Right ventricle myocardium inferior (tissue), 1 donor: ENCODE results near the gene STK4. TPM values are rescaled to one million over a fixed set of nuclear protein-coding genes. Genes with fewer than 3 reads are reported as not detected.

Source experiments
- ATAC-seq: fragments of 200-7000 bp; cut with Tn5 transposase; one replicate; pipeline ENCODE4 v1.9.1; 2020; ENCODE audit warnings: mild to moderate bottlenecking, moderate library complexity
- DNase-seq: peaks from one replicate; pipeline ENCODE4 v3.0.0; 2021; ENCODE audit errors: missing footprints
- intact Hi-C: fragments of 100-400 bp; cut with DNase I; formaldehyde crosslinking; loops from one replicate; pipeline ENCODE4 v1.11.0; 2022
- total RNA-seq: library from RNA; stranded (reverse); fragmentation: NEBNext Ultra II Directional; extraction: Animal tissue kit (Norgen Biotek cat#: 25700); gene quantifications from one replicate; pipeline ENCODE4 v1.2.1, GENCODE V29; 2021
- donor health status: DM: no; HTN: yes; CAD: no; lungs with severe emphysema.

The STK4 gene
- total RNA-seq, 1 donor from 2014 or later, result 10.3 TPM

DNA sequence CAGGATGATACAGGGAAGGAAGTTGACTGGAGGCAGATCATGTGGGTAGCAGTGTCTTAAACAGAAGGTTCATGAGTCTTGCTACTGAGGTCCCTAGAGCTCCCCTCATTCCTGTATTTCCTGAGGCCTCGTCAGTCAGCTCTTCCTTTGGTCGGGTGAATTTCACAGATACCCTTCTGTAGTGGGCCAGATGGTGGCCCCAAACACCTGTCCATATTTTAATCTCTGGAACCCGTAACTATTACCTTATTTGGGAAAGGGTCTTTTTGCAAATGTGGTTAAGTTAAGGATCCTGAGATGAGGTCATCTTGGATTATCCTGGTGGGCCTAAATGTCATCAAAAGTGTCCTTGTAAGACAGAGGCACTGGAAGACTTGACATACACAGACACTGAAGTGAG lies 125.1 kb downstream of the STK4 start:
- no peak for ATAC-seq
- DNase-seq, result no peak
- intact Hi-C loops, result no loop called here

DNA sequence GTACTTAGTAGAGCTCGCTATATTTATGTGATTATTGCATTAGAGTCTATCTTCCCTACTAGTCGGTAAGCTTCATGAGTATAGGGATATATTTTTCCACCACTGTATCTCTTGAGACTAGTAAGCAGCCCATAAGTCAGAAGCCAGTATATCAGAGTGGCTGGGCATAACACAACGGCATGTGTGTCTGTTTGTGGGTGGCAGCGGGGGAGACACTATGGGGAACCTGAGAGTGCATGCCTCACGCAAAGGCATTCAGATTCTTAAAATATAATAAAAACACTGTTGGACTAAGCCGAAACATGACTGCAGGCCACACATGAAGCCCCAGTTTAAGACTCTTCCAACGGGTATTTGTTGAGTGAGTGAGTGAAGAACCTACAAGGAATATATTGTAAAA lies 126.6 kb downstream of the STK4 start:
- ATAC-seq, result no peak
- intact Hi-C loops, result no loop called here

DNA sequence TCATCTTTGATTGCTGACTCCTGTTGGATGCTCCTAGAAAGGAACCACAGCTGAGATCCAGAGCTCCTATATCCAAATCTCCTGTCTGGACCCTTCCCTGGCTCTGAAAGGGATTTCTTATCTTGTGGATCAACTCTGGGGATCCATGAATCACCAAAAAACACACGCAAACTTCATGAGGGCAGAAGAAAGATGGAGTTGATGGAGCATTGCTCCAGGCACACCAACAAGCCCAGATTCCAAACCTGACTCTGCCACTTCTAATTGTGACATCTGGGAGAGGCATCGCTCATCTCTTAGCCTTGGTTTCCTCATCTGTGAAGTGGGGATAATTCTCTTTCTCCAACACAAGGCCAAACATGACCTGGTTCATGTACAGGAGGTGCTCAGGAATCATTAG lies 127.9 kb downstream of the STK4 start:
- no peak for DNase-seq
- intact Hi-C loops, result loop anchor here (2.0 kb wide), 1 partner anchor 199 kb away; no protein-coding TSS in a partner anchor
- ATAC-seq, result no peak

More for the DNA sequence above, 126.6 kb downstream of the STK4 start:
- DNase-seq, result no peak

DNA sequence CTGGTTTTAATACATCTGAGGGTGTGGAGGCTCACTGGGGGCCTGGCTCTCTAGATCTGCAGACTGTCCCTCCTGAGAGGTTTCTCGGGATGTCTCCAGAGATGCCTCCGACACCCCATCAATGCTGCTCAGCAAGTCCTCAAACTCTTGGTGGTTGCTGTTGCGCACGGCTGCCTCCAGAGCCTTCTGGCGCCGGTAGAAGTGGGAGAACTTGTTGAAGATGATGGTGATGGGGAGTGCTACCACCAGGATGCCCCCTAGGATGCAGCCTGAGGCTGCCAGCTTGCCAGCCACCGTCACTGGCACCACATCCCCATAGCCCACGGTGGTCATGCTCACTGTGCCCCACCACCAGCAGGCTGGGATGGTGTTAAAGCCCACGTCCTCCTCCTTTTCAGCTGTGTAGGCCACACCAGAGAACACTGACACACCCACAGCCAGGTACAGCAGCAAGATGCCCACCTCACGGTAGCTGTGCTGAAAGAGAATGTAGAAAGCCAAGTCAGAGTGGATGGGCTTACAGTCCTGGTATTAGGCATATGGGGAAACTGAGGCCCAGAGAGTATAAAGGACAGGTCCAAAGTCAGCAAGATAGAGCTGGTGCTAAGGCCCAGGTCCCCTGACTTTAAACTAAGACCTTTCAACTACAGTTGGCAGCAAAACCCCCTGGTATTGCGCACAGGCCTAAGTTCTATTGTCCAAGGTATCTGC lies 128.7 kb downstream of the STK4 start:
- DNase-seq (no peak), ATAC-seq (no peak)
- intact Hi-C loops, result loop anchor here (1.0 to 2.0 kb wide), 2 partner anchors 84 to 198 kb away; no protein-coding TSS in a partner anchor

DNA sequence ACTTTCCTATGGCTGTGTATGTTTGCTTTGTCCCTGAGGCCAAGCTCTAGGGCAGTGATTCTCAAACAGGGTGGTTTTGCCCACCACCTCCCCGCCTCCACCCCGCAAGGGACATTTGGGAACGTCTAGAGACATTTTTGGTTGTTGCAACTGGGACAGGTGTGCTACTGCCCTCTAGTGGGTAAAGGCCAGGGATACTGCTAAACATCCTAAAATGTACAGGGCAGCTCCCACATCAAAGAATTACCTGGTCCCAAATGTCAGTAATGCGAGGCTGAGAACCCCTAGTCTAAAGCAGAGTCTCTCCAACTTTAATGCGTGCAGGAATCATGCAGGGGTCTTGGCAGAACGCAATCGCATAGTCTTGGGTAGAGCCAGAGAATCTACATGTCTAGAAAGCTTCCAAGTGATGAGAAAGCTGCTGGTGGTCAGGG lies 129.5 kb downstream of the STK4 start:
- peak; percentile 15 for ATAC-seq
- intact Hi-C loops, result loop anchor here (1.0 to 2.0 kb wide), 3 partner anchors 52 to 197 kb away; no protein-coding TSS in a partner anchor
- DNase-seq, result no peak

DNA sequence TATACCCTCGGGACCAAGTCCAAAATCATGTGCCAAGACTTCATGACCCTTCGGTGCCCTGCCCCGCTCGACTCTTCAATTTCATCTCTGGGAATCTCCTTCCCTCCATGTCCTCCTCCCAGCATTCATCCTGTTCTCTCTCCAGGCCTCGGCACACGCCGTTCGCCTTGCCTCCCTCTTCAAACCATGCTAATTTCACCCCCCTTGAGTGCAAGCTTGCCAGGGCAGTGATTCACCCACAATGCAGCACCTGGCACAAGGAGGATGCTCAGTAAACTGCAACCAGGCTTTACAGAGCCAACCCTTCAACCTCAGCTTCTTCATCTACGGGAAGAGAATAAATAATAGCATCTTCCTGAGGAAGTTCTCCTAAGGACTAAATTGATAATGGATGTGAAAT lies 130.5 kb downstream of the STK4 start:
- intact Hi-C loops, result loop anchor here (1.0 kb wide), 1 partner anchor 52 kb away; no protein-coding TSS in a partner anchor
- no peak for ATAC-seq
- DNase-seq, result no peak

DNA sequence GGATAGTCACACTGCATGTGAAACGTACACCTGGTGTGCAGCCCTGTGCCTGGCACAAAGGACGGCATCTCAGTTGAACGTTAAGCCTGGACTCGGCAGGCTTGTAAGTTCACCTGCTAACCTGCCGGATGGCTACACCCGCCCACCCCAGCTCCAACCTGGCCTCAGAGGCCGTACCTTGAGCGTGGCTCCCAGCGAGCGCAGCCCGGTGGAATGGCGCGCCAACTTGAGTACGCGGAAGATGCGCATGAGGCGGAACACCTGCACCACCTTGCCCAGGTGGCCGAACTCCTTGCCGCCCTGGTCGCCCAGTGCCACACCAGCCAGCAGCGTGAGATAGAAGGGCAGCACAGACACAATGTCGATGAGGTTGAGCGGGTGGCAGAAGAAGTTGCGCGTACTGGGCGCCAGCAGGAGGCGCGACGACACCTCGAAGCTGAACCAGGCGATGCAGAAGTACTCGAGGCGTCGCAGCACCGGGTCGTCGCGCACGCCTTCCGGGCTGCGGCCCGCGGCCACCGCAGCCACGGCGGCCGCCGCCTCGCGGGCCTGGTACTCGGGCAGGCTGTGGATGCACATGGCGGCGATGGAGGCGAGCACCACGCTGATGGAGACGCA lies 131.3 kb downstream of the STK4 start:
- DNase-seq, result no peak
- intact Hi-C loops, result no loop called here
- ATAC-seq, result no peak

DNA sequence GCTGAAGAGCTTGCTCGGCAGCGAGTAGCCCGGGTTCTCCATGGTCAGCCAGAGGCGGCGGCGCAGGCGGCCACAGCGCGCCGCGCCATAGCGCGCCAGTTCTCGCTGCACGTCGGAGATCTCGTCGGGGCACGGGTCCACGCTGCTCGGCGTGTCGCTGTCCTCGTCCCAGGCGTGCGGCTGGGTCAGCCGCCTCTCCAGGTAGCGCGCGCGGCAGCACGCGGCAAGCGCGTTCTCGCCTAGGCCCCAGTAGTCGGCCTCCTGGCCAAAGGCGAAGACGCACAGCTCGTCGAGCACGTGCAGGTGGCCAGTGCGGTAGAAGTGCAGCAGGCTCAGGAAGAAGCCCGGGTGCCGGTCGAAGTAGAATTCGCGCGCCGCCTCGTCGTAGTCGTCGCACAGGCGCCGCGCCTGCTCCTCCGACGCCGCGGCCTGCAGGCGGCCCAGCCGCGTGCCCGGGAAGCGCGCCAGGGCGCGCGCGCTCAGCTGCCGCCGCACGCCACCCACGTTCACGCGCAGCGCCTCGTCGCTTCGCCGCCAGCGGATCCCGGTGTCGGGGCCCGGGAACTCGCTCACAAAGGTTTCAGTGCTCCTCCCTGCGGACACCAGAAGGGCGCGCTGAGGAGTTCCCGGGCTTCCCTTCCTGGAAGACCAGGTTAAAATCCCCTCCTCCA lies 131.9 kb downstream of the STK4 start:
- no peak for ATAC-seq
- no peak for DNase-seq
- intact Hi-C loops, result no loop called here

DNA sequence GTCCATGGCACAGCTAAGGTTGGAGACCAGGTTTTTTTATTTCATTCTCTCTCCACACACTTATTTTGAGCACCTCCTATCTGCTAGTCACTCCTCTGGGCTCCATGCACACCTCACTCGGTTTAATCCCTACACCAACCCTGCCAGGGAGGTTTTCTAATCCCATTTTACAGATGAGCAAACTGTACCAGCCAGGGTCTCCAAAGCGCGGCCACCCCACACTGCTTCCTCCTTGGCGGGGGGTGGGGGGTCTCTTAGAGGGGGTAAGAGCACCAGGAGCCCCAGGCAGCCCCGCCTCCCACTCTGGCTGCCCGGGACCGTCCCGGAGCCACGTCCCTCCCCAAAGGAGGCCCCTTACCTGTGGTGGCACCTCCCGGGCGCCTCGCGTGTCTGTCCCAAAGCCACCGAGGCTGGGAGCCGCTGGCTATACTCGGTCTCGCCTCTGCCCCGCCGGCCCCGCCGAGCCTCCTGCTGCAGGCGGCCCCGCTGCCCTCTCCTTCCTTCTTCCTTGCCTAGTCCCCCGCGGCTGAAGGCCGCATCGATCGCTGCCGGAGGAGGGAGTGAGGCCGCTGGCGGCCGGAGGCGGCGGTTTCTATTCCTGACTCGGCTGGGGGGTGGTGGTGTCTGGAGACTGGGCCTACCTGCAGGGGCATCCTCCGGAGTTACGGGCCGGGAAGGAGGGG lies 134.4 kb downstream of the STK4 start, which contains the start of gene KCNS1:
KCNS1 (minus strand) TSS at position 565 of the 683 bp plus-strand sequence. CDS start 1,891 bp downstream, outside the sequence.
- ATAC-seq, result no peak

DNA sequence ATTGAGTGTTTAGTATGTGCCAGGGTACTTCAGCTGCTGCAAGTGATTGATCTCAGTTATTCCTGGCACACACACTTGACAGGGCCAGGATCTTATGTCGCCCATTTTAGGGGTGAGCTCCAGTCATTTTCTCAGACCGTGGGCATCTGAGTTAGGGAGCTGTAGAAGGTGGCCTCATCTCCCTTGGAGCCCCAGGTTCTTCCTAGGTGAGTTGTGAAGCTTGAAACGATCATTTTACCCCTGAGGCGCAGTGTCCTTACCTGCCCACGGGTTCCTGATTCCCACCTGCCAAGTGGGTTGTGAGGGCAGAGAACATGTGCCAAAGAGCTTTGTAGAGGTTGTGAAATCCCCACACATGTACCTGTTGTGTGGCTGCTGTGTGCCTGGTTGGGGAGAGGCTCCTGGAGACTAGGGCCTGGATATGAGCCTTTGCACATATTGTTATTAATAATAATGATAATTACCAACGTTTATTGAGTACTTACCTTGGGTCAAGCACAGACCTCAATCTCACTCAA lies 135.1 kb downstream of the STK4 start:
- DNase-seq, result no peak
- ATAC-seq, result no peak
- intact Hi-C loops, result no loop called here

More for the DNA sequence above, 134.4 kb downstream of the STK4 start, which contains the start of gene KCNS1:
- intact Hi-C loops, result no loop called here
- DNase-seq, result no peak

DNA sequence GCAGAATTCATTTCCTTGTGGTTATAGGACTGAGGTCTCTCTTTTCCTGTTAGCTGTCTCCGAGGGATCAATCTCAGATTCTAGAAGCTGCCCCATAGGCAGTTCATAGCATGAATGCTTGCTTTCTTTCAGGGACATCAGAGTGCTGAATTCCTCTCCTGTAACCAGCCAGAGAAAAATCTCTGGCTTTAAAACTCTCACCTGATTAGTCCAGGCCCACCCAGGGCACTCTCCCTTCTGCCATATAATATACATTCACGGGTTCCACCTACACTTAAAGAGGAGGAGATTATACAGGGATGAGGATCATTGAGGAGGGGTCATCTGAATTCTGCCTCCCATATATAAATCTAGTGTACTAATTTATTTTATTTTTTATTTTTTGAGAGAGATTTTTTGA lies 136.8 kb downstream of the STK4 start:
- ATAC-seq, result no peak
- DNase-seq, result no peak

DNA sequence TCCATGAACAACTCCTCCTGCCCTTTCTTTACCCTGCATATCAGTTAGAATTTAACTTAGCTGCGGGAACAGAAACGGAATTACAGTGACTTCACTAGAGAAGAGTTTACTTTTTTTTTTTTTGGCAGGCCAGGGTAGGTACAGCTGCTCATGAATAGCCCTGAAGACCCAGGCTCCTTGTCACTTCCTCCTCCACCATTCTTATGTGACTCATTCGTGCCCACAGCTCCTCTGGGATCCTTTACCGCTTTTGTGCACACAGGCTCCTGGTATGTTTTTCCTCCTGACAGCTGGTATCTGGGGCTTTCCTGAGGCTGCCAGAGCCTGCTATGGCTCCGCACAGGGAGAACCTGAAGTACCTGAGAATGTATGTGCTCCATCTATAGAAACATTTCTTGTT lies 138.5 kb downstream of the STK4 start:
- intact Hi-C loops, result no loop called here
- ATAC-seq, result no peak

More for the DNA sequence above, 136.8 kb downstream of the STK4 start:
- intact Hi-C loops, result no loop called here

DNA sequence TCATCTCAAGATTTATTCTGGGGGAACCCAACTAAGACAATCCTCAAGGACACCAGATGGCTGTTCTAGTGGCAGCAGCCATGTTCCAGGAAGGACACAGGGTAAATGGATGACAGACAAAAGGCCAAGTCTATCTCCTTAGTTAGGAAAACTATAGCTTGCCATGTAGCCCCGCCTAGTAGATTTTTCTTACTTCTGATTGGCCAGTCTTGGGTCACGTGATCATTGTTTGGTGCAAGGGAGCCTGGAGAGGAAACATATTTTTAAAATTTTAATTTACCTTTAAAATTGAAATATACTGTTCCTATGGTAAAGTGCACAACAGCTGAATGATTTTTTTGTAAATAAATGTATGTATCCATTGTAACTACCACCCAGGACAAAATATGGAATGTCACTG lies 139.0 kb downstream of the STK4 start:
- no peak for DNase-seq
- ATAC-seq, result no peak
- intact Hi-C loops, result no loop called here

More for the DNA sequence above, 138.5 kb downstream of the STK4 start:
- DNase-seq, result no peak

DNA sequence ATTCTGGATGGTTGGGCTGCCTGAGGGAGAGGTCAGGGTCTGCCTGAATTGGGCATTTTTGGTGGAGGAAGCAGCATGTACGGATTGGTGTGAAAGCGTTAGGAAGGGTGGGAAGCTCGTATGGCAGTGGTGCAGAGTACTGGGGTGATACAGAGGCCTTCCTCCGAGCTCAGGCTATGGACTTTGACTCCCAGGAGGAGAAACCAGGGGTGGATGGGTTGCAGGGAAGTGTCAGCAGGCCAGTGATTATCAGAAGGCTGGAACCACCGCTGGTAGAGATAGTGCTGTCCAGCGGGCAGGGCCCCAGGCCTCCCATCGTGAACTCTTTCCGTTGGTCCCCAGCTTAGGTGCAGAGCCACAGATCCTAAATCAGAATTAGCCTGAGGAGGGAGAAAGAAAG lies 143.3 kb downstream of the STK4 start:
- intact Hi-C loops, result loop anchor here (5.0 kb wide), 1 partner anchor 67 kb away; no protein-coding TSS in a partner anchor
- DNase-seq (no peak), ATAC-seq (no peak)

DNA sequence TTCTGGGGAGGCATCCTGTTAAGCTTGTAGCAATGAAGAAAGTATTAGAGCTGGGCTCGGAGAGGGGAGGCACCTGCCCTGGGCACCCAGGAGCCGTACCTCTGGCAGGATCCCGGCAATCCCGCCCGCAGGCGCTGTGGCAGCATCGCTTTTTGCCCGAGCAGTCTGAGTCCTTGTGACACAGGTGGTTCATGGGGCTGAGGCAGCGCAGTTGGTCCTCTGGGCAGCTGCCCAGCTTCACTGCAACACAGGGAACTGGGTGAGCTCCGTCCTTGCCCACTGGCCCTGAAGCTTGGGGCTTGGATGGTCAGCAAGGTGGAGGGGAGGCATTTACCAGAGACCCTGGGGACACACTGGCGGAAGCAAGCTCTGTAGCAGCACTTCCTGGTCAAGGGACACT lies 144.0 kb downstream of the STK4 start:
- DNase-seq (no peak), ATAC-seq (no peak)
- intact Hi-C loops, result loop anchor here (5.0 kb wide), 1 partner anchor 68 kb away; no protein-coding TSS in a partner anchor

DNA sequence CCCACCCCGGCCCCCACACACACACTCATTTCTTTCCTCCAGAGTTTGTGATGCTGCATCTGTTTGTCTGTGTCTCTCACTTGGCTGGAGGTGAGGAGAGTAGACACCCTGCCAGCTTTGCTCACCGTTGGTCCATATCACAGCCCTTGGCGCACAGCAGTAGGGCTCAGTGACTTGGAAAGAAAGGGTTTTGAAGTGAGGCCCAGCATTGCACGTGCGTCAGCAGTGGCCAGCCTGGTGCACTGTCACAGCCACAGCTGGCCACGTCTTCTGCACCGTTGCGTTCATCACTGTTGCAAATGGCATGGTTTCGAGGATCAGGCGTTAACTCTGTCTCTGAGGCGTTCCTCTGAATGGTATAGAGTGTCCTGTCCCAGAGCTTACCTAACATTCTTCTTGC lies 145.0 kb downstream of the STK4 start:
- intact Hi-C loops, result loop anchor here (5.0 kb wide), 1 partner anchor 69 kb away; no protein-coding TSS in a partner anchor

DNA sequence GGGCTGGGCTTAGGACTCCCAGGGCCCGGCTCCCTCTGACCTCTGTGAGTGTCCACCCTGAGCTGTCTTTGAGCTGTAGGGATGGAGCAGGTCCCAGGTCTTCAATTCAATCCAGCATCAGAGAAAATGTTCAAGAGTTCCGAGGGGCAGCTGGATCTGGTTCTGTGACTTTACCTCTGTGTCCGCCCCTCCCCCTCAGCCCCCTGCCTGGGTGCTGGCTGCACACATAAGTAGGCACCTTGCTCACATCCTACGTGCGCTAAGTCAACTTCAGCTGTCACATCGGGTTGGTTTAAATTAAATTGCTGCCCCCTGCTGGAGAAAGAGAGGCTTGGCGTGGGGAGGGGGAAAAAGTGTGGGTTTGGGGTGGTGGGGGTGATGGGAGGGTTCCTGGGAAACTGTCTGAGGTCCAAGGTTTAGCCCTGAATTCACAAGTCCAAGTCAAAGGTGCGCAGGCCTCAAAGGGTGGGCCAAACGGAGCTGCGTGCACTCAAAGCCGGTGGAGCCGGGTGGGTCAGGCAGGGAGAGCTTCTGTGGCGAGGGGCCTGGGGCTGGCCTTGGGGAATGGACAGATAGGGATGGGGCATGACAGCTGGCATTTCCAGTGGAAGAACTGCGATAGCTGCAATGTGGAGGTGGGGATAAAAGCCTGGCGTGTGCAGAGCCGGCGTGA lies 145.6 kb downstream of the STK4 start:
- DNase-seq, result no peak
- no peak for ATAC-seq
- intact Hi-C loops, result loop anchor here (5.0 kb wide), 1 partner anchor 70 kb away; no protein-coding TSS in a partner anchor

More for the DNA sequence above, 145.0 kb downstream of the STK4 start:
- DNase-seq (no peak), ATAC-seq (no peak)

DNA sequence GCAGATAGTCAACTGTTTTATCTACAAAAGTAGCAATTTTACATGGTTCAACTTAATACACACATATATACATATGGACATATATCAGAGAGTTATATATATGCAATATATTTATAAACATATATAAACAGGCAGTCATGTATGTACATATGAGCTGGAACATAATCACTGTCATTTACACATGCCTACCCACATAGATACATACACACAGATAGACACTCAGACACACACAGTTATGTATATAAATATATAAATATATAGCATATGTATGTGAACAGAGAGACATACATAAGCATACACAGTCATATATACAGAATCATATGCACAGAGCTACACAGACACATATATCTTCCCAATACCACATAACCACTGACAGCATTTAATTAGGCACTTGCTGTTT lies 146.4 kb downstream of the STK4 start:
- intact Hi-C loops, result loop anchor here (5.0 kb wide), 1 partner anchor 70 kb away; no protein-coding TSS in a partner anchor
- no peak for DNase-seq
- ATAC-seq, result no peak
